Upper lobe of left lung (tissue), 4 donors: ENCODE results near the gene LARP6.

Experiments used
- POLR2A ChIP-seq, 4 donors: fragments of 450-650 bp; IDR thresholded peaks; one replicate each; pipeline ENCODE4 v1.5.1; 2016 to 2017; ENCODE audit warnings: antibody characterized with exemption in 4 of 4, mild to moderate bottlenecking in 2 of 4
- POLR2AphosphoS5 ChIP-seq, 2 donors: sonication (generic); formaldehyde crosslinking; IDR thresholded peaks; one replicate each; pipeline ENCODE4 v1.5.1; 2017; ENCODE audit warnings: antibody characterized with exemption in 2 of 2
- TF ChIP-seq, protein P1 (sequence below), 6 experiments: fragments of 450-650 bp in 4 of 6; fragments of 200-600 bp in 2 of 6; sonication (generic) in 2 of 6; IDR thresholded peaks; one replicate each; pipeline ENCODE4 v1.5.1; 2016 to 2019; ENCODE audit warnings: antibody characterized with exemption in 6 of 6

DNA sequence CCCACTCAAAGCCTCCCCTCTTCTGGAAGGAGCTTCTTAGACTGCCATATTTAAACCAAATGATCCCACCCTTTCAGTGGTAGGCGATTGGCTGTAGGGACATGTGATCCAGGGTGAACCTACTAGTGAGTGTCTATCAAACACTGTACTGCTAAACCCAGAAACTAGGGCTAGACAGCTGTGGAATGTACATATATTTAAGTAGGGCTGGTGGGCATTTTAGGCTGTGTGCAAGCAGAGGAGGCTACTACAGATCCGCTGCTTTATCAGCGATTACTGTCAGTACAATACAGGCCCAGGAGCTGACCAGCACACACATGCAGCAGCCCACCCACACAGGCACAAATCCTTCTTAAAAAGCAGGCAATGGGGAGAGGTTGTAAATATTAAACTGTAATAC, 15.4 kb upstream of the LARP6 start:
- TF ChIP-seq, protein P1, sequence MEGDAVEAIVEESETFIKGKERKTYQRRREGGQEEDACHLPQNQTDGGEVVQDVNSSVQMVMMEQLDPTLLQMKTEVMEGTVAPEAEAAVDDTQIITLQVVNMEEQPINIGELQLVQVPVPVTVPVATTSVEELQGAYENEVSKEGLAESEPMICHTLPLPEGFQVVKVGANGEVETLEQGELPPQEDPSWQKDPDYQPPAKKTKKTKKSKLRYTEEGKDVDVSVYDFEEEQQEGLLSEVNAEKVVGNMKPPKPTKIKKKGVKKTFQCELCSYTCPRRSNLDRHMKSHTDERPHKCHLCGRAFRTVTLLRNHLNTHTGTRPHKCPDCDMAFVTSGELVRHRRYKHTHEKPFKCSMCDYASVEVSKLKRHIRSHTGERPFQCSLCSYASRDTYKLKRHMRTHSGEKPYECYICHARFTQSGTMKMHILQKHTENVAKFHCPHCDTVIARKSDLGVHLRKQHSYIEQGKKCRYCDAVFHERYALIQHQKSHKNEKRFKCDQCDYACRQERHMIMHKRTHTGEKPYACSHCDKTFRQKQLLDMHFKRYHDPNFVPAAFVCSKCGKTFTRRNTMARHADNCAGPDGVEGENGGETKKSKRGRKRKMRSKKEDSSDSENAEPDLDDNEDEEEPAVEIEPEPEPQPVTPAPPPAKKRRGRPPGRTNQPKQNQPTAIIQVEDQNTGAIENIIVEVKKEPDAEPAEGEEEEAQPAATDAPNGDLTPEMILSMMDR (IDR thresholded peaks at IDR 0.05): no peak
- TF ChIP-seq POLR2AphosphoS5 (IDR thresholded peaks at IDR 0.05) (no peak), POLR2A (IDR thresholded peaks at IDR 0.05) (no peak)
